HG03025 (cell line): ENCODE data around the gene TMPRSS11D.

Experiments
- ATAC-seq: cut with Tn5 transposase; IDR thresholded peaks from one replicate; pipeline ENCODE4 v1.9.1; 2021; ENCODE audit warnings: mild to moderate bottlenecking, moderate library complexity; ENCODE audit not compliant: unreplicated experiment, low FRiP score

The TMPRSS11D gene

GRCh38 chr4:67776746-67777145 lies 107.1 kb downstream of the TMPRSS11D start:
- ATAC-seq: no peak
